GM21367 (cell line): ENCODE measurements around the gene RBFOX2.
"Not testable (repeated sequence)": the region's sequence is repeated elsewhere in the genome, so short reads cannot be mapped to it uniquely, and the experiment has no call there.

Experiments
- ATAC-seq: cut with Tn5 transposase; IDR thresholded peaks from one replicate; pipeline ENCODE4 v1.9.1; 2021; ENCODE audit not compliant: unreplicated experiment

RBFOX2 gene

GRCh38 chr22:36010090-36010489 lies 18.5 kb downstream of the RBFOX2 start:
- no peak for ATAC-seq

DNA sequence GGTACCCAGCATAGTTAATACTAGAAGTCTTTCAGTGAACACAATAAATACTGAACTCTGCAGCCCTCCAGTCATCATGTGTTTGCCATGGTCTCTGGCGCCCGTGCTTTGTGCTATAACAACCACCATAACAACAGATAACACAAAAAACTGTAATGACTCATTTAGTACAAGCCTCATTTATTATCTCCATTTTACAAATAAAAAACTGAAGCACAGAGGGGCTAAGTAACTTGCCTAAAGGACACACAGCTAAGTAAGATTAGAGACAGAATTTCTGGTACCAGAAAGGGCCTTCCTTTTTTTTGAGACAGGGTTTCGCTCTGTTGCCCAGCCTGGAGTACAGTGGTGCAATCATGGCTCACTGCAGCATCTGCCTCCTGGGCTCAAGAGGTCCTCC lies 19.5 kb downstream of the RBFOX2 start:
- no peak for ATAC-seq

GRCh38 chr22:36008565-36008964 lies 20.1 kb downstream of the RBFOX2 start:
- ATAC-seq: no peak

GRCh38 chr22:36008131-36008530 lies 20.5 kb downstream of the RBFOX2 start:
- ATAC-seq: no peak

- ATAC-seq: no peak
These were observed 24.5 kb downstream of the RBFOX2 start for GRCh38 chr22:36003972-36004674.

DNA sequence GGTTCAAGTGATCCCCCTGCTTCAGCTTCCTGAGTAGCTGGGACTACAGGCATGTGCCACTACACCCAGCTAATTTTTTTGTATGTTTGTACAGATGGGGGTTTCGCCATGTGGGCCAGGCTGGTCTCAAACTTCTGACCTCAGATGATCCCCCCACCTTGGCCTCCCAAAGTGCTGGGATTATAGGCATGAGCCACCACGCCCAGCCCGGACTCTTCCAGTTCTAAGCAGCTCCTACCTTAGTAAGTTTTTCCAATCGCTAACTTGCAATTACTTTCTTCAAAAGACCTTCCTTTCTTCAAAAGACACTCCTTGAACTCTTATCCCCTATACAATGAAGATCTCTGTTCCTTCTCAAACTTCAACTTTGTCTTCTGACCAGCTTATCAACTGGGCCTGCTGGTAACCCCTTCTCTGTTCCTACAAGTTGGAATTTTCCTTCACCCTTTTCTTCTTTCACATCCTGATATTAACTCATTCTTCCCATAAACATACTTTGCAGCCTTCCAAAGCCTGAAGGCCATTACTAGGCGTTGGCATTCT lies 25.8 kb downstream of the RBFOX2 start:
- ATAC-seq: no peak

DNA sequence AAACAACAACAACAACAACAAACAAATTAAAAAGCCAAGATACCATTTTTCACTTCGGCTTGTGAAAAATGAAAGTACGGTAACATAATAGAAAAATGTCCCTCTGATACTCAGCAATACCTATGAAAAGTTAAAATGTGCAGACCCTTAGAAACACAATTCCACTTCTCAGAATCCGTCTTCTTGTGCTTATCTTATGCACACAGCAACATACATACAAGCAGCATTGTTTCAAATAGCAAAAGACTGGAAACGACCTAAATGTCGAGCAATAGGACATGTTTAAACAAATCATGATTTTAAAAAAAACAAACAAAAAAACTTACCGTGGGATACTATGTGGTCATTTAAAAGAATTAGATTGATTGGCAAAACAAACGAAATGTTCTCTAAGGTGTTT lies 26.5 kb downstream of the RBFOX2 start:
- ATAC-seq: no peak

DNA sequence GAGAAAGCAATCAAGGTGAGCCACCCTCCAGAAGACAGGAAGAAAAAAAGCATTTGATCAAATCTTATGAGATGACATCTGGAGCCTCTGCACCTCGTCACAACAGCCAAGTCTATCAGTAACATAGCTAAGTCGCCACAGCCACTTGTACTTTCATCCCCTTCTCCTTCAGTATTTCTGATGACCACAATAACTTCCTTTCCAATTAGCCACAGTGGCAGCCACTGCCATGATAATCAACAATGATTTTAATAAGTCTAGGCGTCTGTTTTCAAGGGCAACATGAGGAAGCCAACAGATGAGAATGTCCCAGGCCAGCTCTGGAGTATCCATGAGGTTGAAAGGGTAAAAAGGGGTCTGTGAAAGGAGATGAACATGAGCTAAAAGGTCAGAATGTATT lies 29.9 kb downstream of the RBFOX2 start:
- no peak for ATAC-seq

DNA sequence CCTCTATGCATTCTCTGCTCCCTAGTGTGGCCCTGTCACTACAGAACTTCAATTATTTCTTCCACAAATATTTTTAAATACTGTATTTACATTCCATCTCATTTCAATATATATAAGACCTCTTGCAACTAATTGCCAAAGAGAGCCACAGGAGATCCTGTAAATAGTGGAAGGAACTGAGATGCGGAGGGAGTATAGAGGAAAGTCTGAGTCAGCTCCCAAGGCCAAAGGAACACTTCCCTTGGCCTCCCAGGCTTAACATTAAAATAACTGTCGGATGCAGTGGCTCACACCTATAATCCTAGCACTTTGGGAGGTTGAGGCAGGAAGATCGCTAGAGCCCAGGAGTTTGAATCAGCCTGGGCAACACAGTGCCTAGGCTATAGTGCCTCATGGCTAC lies 31.2 kb downstream of the RBFOX2 start:
- no peak for ATAC-seq

- no peak for ATAC-seq
These were observed 32.0 kb downstream of the RBFOX2 start for GRCh38 chr22:35996596-35996995.

DNA sequence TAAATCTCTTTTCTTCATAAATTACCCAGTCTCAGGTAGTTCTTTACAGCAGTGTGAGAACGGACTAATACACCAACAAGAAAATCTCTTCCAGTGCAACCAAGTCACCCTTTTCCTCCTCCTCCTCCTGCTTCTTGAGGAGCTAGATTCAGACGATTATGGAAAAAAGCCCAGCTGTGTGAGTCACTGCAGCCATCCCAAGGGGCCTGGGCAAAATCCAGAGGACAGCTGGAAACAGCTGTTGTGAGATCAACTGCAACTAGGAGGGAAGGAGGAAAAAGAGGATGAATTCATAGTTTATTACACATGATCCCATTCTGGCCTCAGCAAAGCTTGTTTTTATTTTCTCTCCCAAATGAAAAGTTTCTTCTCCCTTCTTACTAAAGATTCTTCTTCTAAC lies 32.9 kb downstream of the RBFOX2 start:
- ATAC-seq: no peak

- no peak for ATAC-seq
These were observed 33.3 kb downstream of the RBFOX2 start for GRCh38 chr22:35995348-35995747.

DNA sequence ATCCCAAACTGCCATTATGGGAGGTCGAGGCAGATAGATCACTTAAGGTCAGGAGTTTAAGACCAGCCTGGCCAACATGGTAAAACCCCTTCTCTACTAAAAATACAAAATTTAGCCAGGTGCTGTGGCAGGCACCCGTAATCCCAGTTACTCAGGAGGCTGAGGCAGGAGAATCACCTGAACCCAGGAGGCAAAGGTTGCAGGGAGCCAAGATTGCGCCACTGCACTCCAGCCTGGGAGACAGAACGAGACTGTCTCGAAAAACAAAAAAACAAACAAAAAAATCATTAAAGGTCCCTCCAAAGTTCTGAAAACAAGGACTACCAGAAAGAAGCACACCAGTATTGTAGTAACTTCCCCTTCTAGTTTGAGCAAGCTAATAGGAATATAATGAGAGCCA lies 34.9 kb downstream of the RBFOX2 start:
- not testable (repeated sequence) for ATAC-seq

DNA sequence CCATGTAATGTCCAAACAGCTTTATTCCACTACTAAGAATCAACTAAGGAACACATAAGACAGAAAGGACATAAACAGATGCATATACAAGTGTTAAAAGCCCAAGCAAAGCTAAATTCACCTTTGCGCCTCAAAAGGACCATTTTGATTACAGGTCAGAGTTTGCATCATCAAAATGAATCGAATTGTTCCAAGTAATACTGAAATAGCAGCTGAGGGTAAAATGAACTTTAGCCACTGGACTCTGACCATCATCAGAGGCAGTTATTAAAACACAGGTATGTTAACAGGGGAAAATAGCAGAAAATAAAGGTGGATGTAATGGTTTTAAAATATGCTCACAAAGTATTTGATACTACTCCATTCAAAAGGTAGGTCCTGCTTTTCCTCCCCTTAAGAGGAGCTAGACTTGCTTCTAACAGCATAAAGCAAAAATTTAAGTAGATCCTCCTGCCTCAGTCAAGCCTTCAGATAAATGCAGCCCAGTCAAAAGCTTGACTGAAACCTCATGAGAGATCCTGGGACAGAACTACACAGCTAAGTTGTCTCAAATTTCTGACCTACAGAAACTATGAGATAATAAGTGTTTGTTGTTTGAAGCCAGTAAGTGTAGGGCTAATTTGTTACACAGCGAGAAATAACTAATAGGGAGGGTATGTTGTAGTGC lies 35.4 kb downstream of the RBFOX2 start:
- ATAC-seq: no peak

- no peak for ATAC-seq
These were observed 37.5 kb downstream of the RBFOX2 start for GRCh38 chr22:35991168-35991567.

DNA sequence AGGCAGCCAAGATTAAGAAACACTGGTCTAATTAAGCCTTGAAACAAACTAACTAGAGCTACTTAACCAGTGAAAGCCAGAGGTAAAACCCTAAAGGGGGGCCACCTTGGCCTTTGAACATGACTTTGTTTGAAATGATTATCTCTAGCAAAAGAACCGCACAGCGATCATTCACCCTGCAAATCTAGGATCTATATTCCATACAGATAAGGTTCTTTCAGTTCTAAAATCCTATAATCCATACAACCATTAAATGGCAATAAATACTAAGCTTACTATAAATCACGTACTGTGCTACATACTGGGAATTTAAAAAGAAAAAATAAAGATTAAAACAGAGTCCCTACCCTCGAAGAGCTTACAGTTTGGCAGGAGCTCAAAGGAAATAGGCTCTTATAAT lies 40.6 kb downstream of the RBFOX2 start:
- ATAC-seq: no peak

- no peak for ATAC-seq
These were observed 41.1 kb downstream of the RBFOX2 start for GRCh38 chr22:35987487-35987886.

GRCh38 chr22:35986088-35986487 lies 42.5 kb downstream of the RBFOX2 start:
- ATAC-seq: no peak

- no peak for ATAC-seq
These were observed 43.3 kb downstream of the RBFOX2 start for GRCh38 chr22:35985371-35985770.

- no peak for ATAC-seq
These were observed 44.1 kb downstream of the RBFOX2 start for GRCh38 chr22:35984183-35985175.

DNA sequence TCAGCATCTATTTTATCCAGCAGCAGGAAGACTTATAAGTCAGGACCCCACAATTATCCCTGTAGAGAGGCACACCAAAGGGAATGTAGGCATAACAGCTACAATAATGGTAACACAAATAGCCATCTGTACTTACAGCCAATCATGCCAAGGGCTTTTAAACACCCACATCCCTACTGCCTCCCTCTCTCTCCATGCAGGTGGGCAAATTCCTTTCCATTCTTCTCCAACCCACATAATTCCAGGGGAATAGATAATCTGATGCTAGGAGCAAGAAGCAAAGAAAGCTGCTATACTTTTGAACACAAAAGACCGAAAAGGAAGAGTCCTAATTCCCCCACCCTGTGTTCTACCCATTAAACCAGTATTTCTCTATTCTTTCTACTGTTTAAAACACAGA lies 46.7 kb downstream of the RBFOX2 start:
- no peak for ATAC-seq
